ENCODE measurements around the gene KRT82. TPM values are rescaled to one million over a fixed set of nuclear protein-coding genes. Genes with fewer than 3 reads are reported as not detected.

The KRT82 gene
- total RNA-seq, 4 donors from 2014 or later, result not detected

- no peak overlapping the region for H3K27ac ChIP-seq
- intact Hi-C loops (cut with DNase I), result no loop called here
- H3K4me1 ChIP-seq, result no peaks in the 10 kb centered on the region
- H3K36me3 ChIP-seq, result no peaks in the 10 kb centered on the region
- DNase-seq, result no peak
- no peak for TF ChIP-seq POLR2A (IDR thresholded peaks at IDR 0.05)
- TF ChIP-seq CTCF (IDR thresholded peaks at IDR 0.05), result no peak
- 90 to 95% methylated on average over 6 of the region's 6 CpGs for WGBS, 2 donors
- no peaks in the 10 kb centered on the region for H3K27me3 ChIP-seq
- no peak overlapping the region for H3K4me3 ChIP-seq (replicated peaks in 1 of 3)
- H3K9me3 ChIP-seq, result no peaks in the 10 kb centered on the region
Measured at GRCh38 chr12:52432559-52433207, 26.5 kb upstream of the KRT82 start.

- Histone ChIP-seq H3K27me3 (no peaks in the 10 kb centered on the region), H3K4me1 (no peaks in the 10 kb centered on the region), H3K9me3 (no peaks in the 10 kb centered on the region), H3K36me3 (no peaks in the 10 kb centered on the region), H3K27ac (no peak overlapping the region), H3K4me3 (replicated peaks in 1 of 3) (no peak overlapping the region)
- no peak for DNase-seq
- TF ChIP-seq CTCF (IDR thresholded peaks at IDR 0.05) (no peak), POLR2A (IDR thresholded peaks at IDR 0.05) (no peak)
- 82 to 90% methylated on average over 9 to 10 of the region's 10 CpGs for WGBS, 2 donors
- intact Hi-C loops (cut with DNase I), result no loop called here
Measured at GRCh38 chr12:52428121-52428520, 22.0 kb upstream of the KRT82 start.

GRCh38 chr12:52427083-52427482 is 20.9 kb upstream of the KRT82 start:
- H3K27me3 ChIP-seq, result no peaks in the 10 kb centered on the region
- no peak for DNase-seq
- H3K27ac ChIP-seq, result no peak overlapping the region
- intact Hi-C loops (cut with DNase I), result no loop called here
- 91 to 93% methylated on average over 1 of the region's 1 CpG for WGBS, 2 donors
- no peak for TF ChIP-seq CTCF (IDR thresholded peaks at IDR 0.05)
- TF ChIP-seq POLR2A (IDR thresholded peaks at IDR 0.05), result no peak
- H3K36me3 ChIP-seq, result no peaks in the 10 kb centered on the region
- no peaks in the 10 kb centered on the region for H3K9me3 ChIP-seq
- H3K4me1 ChIP-seq, result no peaks in the 10 kb centered on the region
- no peak overlapping the region for H3K4me3 ChIP-seq (replicated peaks in 1 of 3)

- TF ChIP-seq POLR2A (IDR thresholded peaks at IDR 0.05) (no peak), CTCF (IDR thresholded peaks at IDR 0.05) (no peak)
- no peak for DNase-seq
- intact Hi-C loops (cut with DNase I), result no loop called here
- H3K27ac ChIP-seq, result no peak overlapping the region
- 85 to 95% methylated on average over 2 of the region's 2 CpGs for WGBS, 2 donors
- no peaks in the 10 kb centered on the region for H3K27me3 ChIP-seq
- H3K4me1 ChIP-seq, result no peaks in the 10 kb centered on the region
- H3K4me3 ChIP-seq (replicated peaks in 1 of 3), result no peak overlapping the region
- no peaks in the 10 kb centered on the region for H3K9me3 ChIP-seq
- no peaks in the 10 kb centered on the region for H3K36me3 ChIP-seq
Measured at GRCh38 chr12:52426034-52426433, 19.9 kb upstream of the KRT82 start.

- no peak for DNase-seq
- no peaks in the 10 kb centered on the region for H3K4me1 ChIP-seq
- intact Hi-C loops (cut with DNase I), result no loop called here
- no peaks in the 10 kb centered on the region for H3K27me3 ChIP-seq
- H3K4me3 ChIP-seq (replicated peaks in 1 of 3), result no peak overlapping the region
- H3K27ac ChIP-seq, result no peak overlapping the region
- no peak for TF ChIP-seq CTCF (IDR thresholded peaks at IDR 0.05)
- no peaks in the 10 kb centered on the region for H3K9me3 ChIP-seq
- no peaks in the 10 kb centered on the region for H3K36me3 ChIP-seq
- 82 to 97% methylated on average over 5 of the region's 5 CpGs for WGBS, 2 donors
Measured at GRCh38 chr12:52425466-52425865, 19.3 kb upstream of the KRT82 start.

Measured in thyroid gland (tissue), 4 donors.